ENCODE results near the gene HOXB9. TPM values are rescaled to one million over a fixed set of nuclear protein-coding genes. Genes with fewer than 3 reads are reported as not detected.

HOXB9 gene
- total and polyA plus RNA-seq, 9 donors = 0.31 to 1.3 (median 0.57) TPM

- 40% methylated on average over 2 of the region's 5 CpGs for WGBS (ENCODE audit: insufficient coverage)
- peaks cover 100% of the 10 kb centered on the region for H3K27me3 ChIP-seq (ENCODE audit: control insufficient read depth, insufficient read depth, low read length)
Measured at GRCh38 chr17:48624118-48624517, 2.0 kb downstream of the HOXB9 start.

GRCh38 chr17:48623583-48623982 is 2.6 kb downstream of the HOXB9 start:
- Histone ChIP-seq H3K27me3 (ENCODE audit: control insufficient read depth, insufficient read depth, low read length) (peaks cover 100% of the 10 kb centered on the region), H3K9me3 (replicated peaks; ENCODE audit: control insufficient read depth, low read depth, low read length) (no peaks in the 10 kb centered on the region), H3K4me1 (ENCODE audit: control insufficient read depth, insufficient read depth, low read length) (peaks cover 21% of the 10 kb centered on the region), H3K4me3 (ENCODE audit: low read length) (no peak overlapping the region), H3K27ac (ENCODE audit: low read length) (no peak overlapping the region), H3K36me3 (ENCODE audit: control insufficient read depth, insufficient read depth, low read length) (no peaks in the 10 kb centered on the region)
- DNase-seq = no peak
- 24% methylated on average over 3 of the region's 4 CpGs for WGBS (ENCODE audit: insufficient coverage)

More at GRCh38 chr17:48624118-48624517, 2.0 kb downstream of the HOXB9 start:
- no peak overlapping the region for H3K4me3 ChIP-seq (ENCODE audit: low read length)
- H3K4me1 ChIP-seq (ENCODE audit: control insufficient read depth, insufficient read depth, low read length) = peaks cover 21% of the 10 kb centered on the region
- no peak overlapping the region for H3K27ac ChIP-seq (ENCODE audit: low read length)
- H3K9me3 ChIP-seq (replicated peaks; ENCODE audit: control insufficient read depth, low read depth, low read length) = no peaks in the 10 kb centered on the region
- no peaks in the 10 kb centered on the region for H3K36me3 ChIP-seq (ENCODE audit: control insufficient read depth, insufficient read depth, low read length)
- no peak for DNase-seq

GRCh38 chr17:48622857-48623256 is 3.3 kb downstream of the HOXB9 start:
- WGBS (ENCODE audit: insufficient coverage) = no CpG with 5 or more reads among the region's 11 CpGs
- Histone ChIP-seq H3K9me3 (replicated peaks; ENCODE audit: control insufficient read depth, low read depth, low read length) (no peaks in the 10 kb centered on the region), H3K27me3 (ENCODE audit: control insufficient read depth, insufficient read depth, low read length) (peaks cover 100% of the 10 kb centered on the region), H3K4me3 (ENCODE audit: low read length) (no peak overlapping the region), H3K36me3 (ENCODE audit: control insufficient read depth, insufficient read depth, low read length) (no peaks in the 10 kb centered on the region), H3K27ac (ENCODE audit: low read length) (no peak overlapping the region), H3K4me1 (ENCODE audit: control insufficient read depth, insufficient read depth, low read length) (peaks cover 23% of the 10 kb centered on the region)
- DNase-seq = no peak

- DNase-seq = no peak
- H3K4me1 ChIP-seq (ENCODE audit: control insufficient read depth, insufficient read depth, low read length) = peaks cover 23% of the 10 kb centered on the region
- no peaks in the 10 kb centered on the region for H3K9me3 ChIP-seq (replicated peaks; ENCODE audit: control insufficient read depth, low read depth, low read length)
- no peak overlapping the region for H3K4me3 ChIP-seq (ENCODE audit: low read length)
- H3K36me3 ChIP-seq (ENCODE audit: control insufficient read depth, insufficient read depth, low read length) = no peaks in the 10 kb centered on the region
- no peak overlapping the region for H3K27ac ChIP-seq (ENCODE audit: low read length)
- whole genome bisulfite sequencing (ENCODE audit: insufficient coverage) = 12% methylated on average over 38 of the region's 41 CpGs
- H3K27me3 ChIP-seq (ENCODE audit: control insufficient read depth, insufficient read depth, low read length) = peaks cover 100% of the 10 kb centered on the region
Measured at GRCh38 chr17:48621410-48622392, 4.5 kb downstream of the HOXB9 start.

GRCh38 chr17:48620461-48621139 is 5.6 kb downstream of the HOXB9 start:
- DNase-seq = no peak
- H3K36me3 ChIP-seq (ENCODE audit: control insufficient read depth, insufficient read depth, low read length) = no peaks in the 10 kb centered on the region
- peaks cover 14% of the 10 kb centered on the region for H3K4me1 ChIP-seq (ENCODE audit: control insufficient read depth, insufficient read depth, low read length)
- no peaks in the 10 kb centered on the region for H3K9me3 ChIP-seq (replicated peaks; ENCODE audit: control insufficient read depth, low read depth, low read length)
- 25% methylated on average over 2 of the region's 6 CpGs for WGBS (ENCODE audit: insufficient coverage)
- peaks cover 100% of the 10 kb centered on the region for H3K27me3 ChIP-seq (ENCODE audit: control insufficient read depth, insufficient read depth, low read length)
- H3K27ac ChIP-seq (ENCODE audit: low read length) = no peak overlapping the region
- no peak overlapping the region for H3K4me3 ChIP-seq (ENCODE audit: low read length)

- DNase-seq = no peak
- Histone ChIP-seq H3K27me3 (ENCODE audit: control insufficient read depth, insufficient read depth, low read length) (peaks cover 100% of the 10 kb centered on the region), H3K9me3 (replicated peaks; ENCODE audit: control insufficient read depth, low read depth, low read length) (no peaks in the 10 kb centered on the region), H3K4me1 (ENCODE audit: control insufficient read depth, insufficient read depth, low read length) (peaks cover 8% of the 10 kb centered on the region), H3K4me3 (ENCODE audit: low read length) (no peak overlapping the region), H3K27ac (ENCODE audit: low read length) (no peak overlapping the region), H3K36me3 (ENCODE audit: control insufficient read depth, insufficient read depth, low read length) (no peaks in the 10 kb centered on the region)
- 13% methylated on average over 26 of the region's 32 CpGs for WGBS (ENCODE audit: insufficient coverage)
Measured at GRCh38 chr17:48619826-48620449, 6.2 kb downstream of the HOXB9 start.

GRCh38 chr17:48618256-48618896 is 7.8 kb downstream of the HOXB9 start:
- Histone ChIP-seq H3K9me3 (replicated peaks; ENCODE audit: control insufficient read depth, low read depth, low read length) (no peaks in the 10 kb centered on the region), H3K36me3 (ENCODE audit: control insufficient read depth, insufficient read depth, low read length) (no peaks in the 10 kb centered on the region), H3K27ac (ENCODE audit: low read length) (no peak overlapping the region), H3K4me1 (ENCODE audit: control insufficient read depth, insufficient read depth, low read length) (peaks cover 13% of the 10 kb centered on the region), H3K4me3 (ENCODE audit: low read length) (no peak overlapping the region), H3K27me3 (ENCODE audit: control insufficient read depth, insufficient read depth, low read length) (peaks cover 100% of the 10 kb centered on the region)
- WGBS (ENCODE audit: insufficient coverage) = 1% methylated on average over 11 of the region's 25 CpGs
- DNase-seq = peak; percentile 90

- Histone ChIP-seq H3K4me1 (ENCODE audit: control insufficient read depth, insufficient read depth, low read length) (peaks cover 17% of the 10 kb centered on the region), H3K27ac (ENCODE audit: low read length) (no peak overlapping the region), H3K9me3 (replicated peaks; ENCODE audit: control insufficient read depth, low read depth, low read length) (no peaks in the 10 kb centered on the region), H3K27me3 (ENCODE audit: control insufficient read depth, insufficient read depth, low read length) (peaks cover 100% of the 10 kb centered on the region), H3K36me3 (ENCODE audit: control insufficient read depth, insufficient read depth, low read length) (no peaks in the 10 kb centered on the region), H3K4me3 (ENCODE audit: low read length) (no peak overlapping the region)
- no peak for DNase-seq
- 3% methylated on average over 39 of the region's 43 CpGs for WGBS (ENCODE audit: insufficient coverage)
Measured at GRCh38 chr17:48617471-48618255, 8.5 kb downstream of the HOXB9 start.

GRCh38 chr17:48616717-48617470 is 9.3 kb downstream of the HOXB9 start:
- no peak overlapping the region for H3K27ac ChIP-seq (ENCODE audit: low read length)
- H3K4me1 ChIP-seq (ENCODE audit: control insufficient read depth, insufficient read depth, low read length) = peaks cover 17% of the 10 kb centered on the region
- WGBS (ENCODE audit: insufficient coverage) = 19% methylated on average over 11 of the region's 15 CpGs
- H3K36me3 ChIP-seq (ENCODE audit: control insufficient read depth, insufficient read depth, low read length) = no peaks in the 10 kb centered on the region
- H3K9me3 ChIP-seq (replicated peaks; ENCODE audit: control insufficient read depth, low read depth, low read length) = no peaks in the 10 kb centered on the region
- DNase-seq = no peak
- H3K4me3 ChIP-seq (ENCODE audit: low read length) = no peak overlapping the region
- peaks cover 100% of the 10 kb centered on the region for H3K27me3 ChIP-seq (ENCODE audit: control insufficient read depth, insufficient read depth, low read length)
